H7 (cell line): ENCODE results near the gene PARN. TPM values are rescaled to one million over a fixed set of nuclear protein-coding genes. Genes with fewer than 3 reads are reported as not detected.
A peak's percentile ranks its signal among the peaks of the same experiment; 100 is the strongest.
"Not testable (repeated sequence)": the region's sequence is repeated elsewhere in the genome, so short reads cannot be mapped to it uniquely, and the experiment has no call there.

ENCODE experiments used
- DNase-seq: peaks from one replicate; pipeline ENCODE4 v3.0.0; 2012
- H3K27me3 ChIP-seq: 2 replicates; pipeline ENCODE4 v1.6.0; 2011; ENCODE audit warnings: mild to moderate bottlenecking, low read length; ENCODE audit not compliant: control insufficient read depth, insufficient read depth
- H3K36me3 ChIP-seq: replicated peaks from 2 replicates; pipeline ENCODE4 v1.5.1; 2011; ENCODE audit warnings: low read length; ENCODE audit not compliant: control insufficient read depth, insufficient read depth
- H3K4me3 ChIP-seq: 2 replicates; pipeline ENCODE4 v1.5.1; 2011; ENCODE audit warnings: low read depth, mild to moderate bottlenecking, control low read depth, low read length, moderate library complexity; ENCODE audit not compliant: insufficient read depth
- total RNA-seq: library from RNA; depleted of rRNA; stranded (reverse); fragments of >200 nt; shearing (Covaris generic); gene quantifications from 2 replicates; pipeline ENCODE4 v1.2.3, GENCODE V29; 2014

PARN gene
- total RNA-seq, 1 experiment from 2014 or later = 33.2 TPM

DNA sequence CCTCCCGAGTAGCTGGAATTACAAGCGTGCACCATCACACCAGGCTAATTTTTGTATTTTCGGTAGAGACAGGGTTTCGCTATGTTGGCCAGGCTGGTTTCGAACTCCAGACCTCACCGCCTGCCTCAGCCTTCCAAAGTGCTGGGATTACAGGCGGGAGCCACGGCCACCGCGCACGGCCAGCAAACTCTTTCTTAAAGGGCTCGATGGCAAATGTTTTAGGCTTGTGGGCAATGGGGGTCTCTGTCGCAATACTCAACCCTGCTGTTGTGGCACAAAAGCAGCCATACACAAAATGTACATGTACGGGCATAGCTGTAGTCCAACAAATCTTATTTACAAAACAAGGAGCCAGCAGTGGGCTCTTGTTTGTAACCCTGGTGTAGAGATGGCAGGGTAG lies 18.4 kb downstream of the PARN start:
- no peak for DNase-seq
- H3K4me3 ChIP-seq = no peak overlapping the region
- no peaks in the 10 kb centered on the region for H3K27me3 ChIP-seq
- peaks cover 10% of the 10 kb centered on the region for H3K36me3 ChIP-seq

DNA sequence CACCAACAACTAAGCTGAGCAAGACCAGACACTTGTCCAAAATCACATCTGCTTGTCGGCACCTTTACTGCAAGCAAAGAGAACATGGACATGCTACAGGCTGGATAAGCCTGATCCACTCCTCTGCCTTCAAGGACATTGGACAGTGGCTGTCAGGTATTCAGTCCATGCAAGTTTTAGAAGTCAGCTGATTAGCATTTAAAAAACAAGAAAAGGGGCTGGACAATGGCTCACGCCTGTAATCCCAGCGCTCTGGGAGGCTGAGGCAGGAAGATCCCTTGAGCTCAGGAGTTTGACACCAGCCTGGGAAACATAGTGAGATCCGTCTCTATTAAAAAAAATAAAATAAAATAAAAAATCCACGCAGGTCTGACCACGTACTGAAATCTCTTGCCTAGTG lies 20.3 kb downstream of the PARN start:
- no peak for DNase-seq
- no peak overlapping the region for H3K4me3 ChIP-seq
- H3K36me3 ChIP-seq = peaks cover 9% of the 10 kb centered on the region
- no peaks in the 10 kb centered on the region for H3K27me3 ChIP-seq

DNA sequence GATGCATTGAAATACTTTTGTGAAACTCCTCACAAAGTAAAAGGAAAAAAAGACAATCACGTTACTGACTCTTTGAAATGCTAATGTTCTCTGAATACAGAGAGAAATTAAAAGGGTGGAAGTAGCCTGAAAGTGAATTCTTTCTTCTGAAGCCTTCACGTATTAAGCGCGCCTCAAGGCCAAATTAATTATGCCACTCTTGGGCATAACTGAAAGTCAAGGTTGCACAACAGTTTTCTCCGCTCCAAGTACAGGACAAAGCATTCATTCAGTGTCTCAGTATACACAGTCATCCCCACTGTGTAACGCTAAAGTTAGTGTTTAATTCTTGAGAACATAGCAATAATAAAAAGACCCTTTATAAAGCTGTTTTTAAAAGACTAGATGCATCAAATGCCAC lies 21.5 kb downstream of the PARN start:
- H3K4me3 ChIP-seq = no peak overlapping the region
- peaks cover 10% of the 10 kb centered on the region for H3K36me3 ChIP-seq
- DNase-seq = no peak
- no peaks in the 10 kb centered on the region for H3K27me3 ChIP-seq

DNA sequence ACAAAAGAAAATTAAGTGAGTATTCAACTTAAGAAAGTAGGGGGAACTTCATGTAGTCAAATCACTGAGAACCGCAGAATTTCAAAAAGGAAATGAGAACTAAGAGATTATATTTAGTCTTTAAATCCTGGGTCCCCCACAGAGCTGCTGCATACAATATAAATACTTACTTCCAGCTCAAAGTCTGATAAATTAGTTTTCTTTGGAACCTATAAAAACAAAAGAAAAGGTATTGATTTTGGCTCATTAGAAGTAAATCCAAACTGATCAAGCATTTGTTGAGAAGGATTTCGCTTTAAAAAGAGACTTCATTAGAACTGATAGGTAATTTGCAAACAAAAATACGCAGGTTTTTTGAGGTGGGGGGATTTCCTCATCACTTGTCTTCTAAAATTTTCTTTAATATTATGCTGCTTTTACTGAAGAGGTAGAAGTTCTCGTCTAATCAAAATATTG lies 21.9 kb downstream of the PARN start:
- Histone ChIP-seq H3K36me3 (peaks cover 15% of the 10 kb centered on the region), H3K4me3 (no peak overlapping the region), H3K27me3 (no peaks in the 10 kb centered on the region)
- DNase-seq = no peak

DNA sequence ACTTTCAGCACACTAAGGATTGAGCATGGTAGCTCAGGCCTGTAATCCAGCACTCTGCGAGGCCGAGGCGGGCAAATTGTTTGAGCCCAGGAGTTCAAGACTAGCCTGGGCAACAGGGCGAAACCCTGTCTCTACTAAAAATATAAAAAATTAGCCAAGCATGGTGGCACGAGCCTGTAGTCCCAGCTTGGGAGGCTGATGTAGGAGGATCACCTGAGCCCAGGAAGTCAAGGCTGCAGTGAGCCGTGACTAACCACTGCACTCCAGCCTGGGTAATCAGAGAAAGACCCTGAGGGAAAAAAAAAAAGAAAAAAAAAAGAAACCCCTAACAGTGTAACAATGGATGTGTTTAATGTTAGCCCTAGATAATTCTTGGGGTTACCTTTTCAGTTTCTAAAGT lies 24.0 kb downstream of the PARN start:
- no peak overlapping the region for H3K4me3 ChIP-seq
- no peak for DNase-seq
- H3K36me3 ChIP-seq = peaks cover 18% of the 10 kb centered on the region
- no peaks in the 10 kb centered on the region for H3K27me3 ChIP-seq

DNA sequence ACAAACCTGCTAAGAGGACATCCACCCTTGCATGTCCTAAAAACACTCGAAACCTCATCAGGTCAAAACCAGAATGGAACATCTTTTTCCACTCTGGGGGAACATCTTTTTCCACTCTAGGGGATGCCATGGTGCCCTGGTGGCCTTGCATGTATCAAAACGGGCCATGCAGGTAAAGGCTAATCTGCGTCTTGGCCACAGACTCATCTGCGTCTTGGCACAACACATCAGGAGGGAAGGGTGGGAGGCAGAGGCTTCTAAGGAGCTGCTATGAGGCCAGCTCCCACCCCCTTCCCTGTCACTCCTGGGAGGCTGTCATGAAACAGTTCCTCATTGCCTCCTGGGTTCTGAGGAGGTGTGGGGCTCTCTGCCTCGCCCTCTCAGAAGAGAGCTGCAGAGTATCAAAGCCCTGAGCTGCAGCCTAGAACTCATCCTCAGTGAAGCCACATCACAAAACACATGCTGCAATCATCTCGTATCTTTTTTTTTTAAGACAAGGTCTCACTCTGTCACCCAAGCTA lies 27.6 kb downstream of the PARN start:
- no peak overlapping the region for H3K4me3 ChIP-seq
- no peaks in the 10 kb centered on the region for H3K27me3 ChIP-seq
- peaks cover 23% of the 10 kb centered on the region for H3K36me3 ChIP-seq
- DNase-seq = no peak

DNA sequence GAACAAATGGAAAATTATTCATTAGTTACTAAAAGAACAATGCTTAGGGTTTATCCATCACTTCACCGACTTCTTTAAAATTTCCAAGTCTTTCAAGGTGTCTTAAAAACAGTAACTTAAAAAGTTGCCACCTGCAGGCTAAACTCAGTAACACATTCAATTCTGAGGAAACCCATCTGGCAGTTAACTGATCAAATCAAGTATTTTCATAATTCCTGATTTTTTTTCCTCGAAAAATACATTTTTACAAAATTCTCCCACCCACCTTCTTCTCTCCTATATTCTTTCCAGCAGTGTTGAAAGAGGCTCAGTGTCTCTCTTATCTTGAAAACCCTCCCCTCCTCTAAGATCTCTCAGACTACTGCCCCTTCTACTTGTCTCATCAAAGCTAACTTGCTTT lies 29.9 kb downstream of the PARN start:
- DNase-seq = peak; percentile 53
- peaks cover 21% of the 10 kb centered on the region for H3K36me3 ChIP-seq
- no peak overlapping the region for H3K4me3 ChIP-seq
- no peaks in the 10 kb centered on the region for H3K27me3 ChIP-seq

DNA sequence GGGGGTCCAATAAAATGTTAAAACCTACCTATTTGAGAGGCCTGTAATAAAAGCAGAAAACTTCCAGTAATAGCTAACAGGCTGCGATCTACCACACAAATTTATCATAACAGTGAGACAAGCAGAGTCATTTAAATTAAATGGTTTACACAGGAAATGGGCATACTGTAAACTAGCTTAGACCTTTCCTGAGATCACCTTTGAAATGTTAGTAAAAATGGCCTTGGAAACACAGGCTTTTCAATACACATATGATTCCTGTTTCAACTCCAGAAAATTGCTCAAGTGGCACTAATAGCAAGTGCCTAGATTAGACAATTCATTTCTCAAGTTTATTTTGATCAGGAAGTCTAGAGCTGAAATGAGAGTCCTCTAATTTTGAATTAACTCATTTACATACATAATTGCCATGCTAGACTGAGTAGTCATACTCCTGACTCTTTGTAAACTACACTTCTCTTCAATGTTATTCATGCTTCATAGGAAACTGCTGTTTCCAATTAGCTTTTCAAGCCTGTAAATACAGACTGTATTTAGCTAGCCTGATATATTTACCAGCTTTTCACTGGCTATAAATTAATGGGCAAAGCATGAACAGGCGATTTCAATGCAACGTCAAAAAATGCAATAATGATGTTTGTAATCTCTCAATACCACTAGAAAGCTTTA lies 43.3 kb downstream of the PARN start:
- peaks cover 10% of the 10 kb centered on the region for H3K36me3 ChIP-seq
- H3K4me3 ChIP-seq = no peak overlapping the region
- DNase-seq = no peak
- no peaks in the 10 kb centered on the region for H3K27me3 ChIP-seq

DNA sequence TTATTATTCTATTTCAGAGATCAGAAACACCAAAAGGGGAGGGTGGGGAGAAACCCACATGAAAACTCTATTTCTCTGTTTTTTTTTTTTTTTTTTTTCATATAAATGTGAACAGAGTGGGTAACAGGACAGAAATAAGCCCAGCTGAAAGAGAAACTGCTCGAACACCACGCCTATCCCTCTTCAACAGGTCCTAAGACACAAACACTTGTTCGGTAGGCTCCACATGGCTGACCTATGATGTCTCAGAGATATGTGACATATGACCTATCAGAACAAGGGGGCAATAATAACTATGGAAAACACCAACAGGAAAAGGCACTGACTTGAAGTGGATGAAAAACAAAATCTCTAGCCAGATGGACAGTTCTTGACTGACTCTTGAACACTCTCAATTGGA lies 44.8 kb downstream of the PARN start:
- peaks cover 11% of the 10 kb centered on the region for H3K36me3 ChIP-seq
- DNase-seq = no peak
- H3K4me3 ChIP-seq = no peak overlapping the region
- no peaks in the 10 kb centered on the region for H3K27me3 ChIP-seq

DNA sequence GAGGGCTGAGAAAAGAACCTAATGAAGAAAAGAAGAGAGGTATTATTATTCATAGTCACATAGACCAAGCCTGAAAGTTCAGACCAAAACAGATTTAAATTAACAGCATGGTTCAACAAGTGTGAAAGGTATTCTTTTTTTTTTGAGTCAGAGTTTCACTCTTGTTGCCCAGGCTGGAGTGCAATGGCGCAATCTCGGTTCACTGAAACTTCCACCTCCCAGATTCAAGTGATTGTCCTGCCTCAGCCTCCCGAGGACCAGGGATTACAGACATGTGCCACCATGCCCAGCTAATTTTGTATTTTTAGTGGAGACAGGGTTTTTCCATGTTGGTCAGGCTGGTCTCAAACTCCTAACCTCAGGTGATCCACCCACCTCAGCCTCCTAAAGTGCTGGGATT lies 49.1 kb downstream of the PARN start:
- not testable (repeated sequence) for H3K4me3 ChIP-seq, H3K27me3 ChIP-seq, DNase-seq
- H3K36me3 ChIP-seq = peaks cover 14% of the 10 kb centered on the region

DNA sequence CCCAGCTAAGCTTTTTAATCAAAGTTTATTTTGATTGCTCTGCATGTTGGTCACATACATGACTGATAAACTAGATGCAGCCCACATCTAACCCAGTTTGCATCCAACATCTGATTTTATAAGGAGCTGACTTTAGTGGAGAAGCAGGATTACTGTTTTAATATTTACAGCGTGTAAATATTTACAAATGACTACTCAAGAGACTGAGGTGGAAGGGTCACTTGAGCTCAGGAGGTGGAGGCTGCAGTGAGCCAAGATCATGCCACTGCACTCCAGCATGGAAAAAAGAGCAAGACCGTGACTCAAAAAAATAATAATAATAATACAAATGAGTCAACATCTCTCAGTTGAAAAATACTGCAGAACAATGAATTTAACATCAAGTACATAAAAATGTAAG lies 50.8 kb downstream of the PARN start:
- peaks cover 14% of the 10 kb centered on the region for H3K36me3 ChIP-seq
- H3K27me3 ChIP-seq = no peaks in the 10 kb centered on the region
- H3K4me3 ChIP-seq = no peak overlapping the region
- no peak for DNase-seq

DNA sequence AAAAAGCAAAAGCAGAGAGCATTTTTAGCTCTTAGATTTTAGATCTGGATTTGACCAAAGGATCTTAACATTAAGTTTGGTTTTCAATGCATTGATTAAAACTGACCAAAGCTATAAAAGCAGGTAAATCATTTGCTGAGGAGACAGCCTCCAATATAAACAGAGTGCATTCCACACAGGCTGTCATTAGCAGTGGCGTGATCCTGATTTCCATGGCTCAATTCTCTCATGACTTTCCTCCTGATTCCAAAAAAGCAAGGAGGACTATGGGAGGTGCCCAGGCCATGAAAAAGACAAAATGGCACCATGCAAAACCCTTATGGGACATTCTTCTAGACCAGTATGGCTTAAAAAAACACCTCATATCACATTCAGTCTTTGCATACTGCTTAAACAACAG lies 53.5 kb downstream of the PARN start:
- Histone ChIP-seq H3K4me3 (no peak overlapping the region), H3K36me3 (peaks cover 7% of the 10 kb centered on the region), H3K27me3 (no peaks in the 10 kb centered on the region)
- DNase-seq = no peak

DNA sequence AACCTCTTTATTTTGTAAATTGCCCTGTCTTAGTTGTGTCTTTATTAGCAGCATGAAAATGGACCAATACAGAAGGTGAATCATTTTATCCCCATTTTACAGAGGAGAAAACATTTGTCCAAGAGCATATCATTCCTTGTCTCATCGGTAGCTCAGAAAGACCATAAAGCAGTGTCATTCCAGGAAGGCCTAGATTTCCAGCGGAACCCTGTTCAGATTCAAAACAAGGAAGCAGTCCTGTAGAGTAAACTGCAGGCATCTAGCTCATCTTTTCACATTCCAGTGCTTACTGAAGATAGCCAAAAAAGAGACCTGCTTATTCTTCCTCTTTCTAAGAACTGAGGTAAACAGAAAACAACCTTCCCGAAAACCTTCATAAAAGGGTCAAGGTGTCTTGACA lies 54.0 kb downstream of the PARN start:
- H3K36me3 ChIP-seq = peaks cover 6% of the 10 kb centered on the region
- no peak for DNase-seq
- no peaks in the 10 kb centered on the region for H3K27me3 ChIP-seq
- H3K4me3 ChIP-seq = no peak overlapping the region

DNA sequence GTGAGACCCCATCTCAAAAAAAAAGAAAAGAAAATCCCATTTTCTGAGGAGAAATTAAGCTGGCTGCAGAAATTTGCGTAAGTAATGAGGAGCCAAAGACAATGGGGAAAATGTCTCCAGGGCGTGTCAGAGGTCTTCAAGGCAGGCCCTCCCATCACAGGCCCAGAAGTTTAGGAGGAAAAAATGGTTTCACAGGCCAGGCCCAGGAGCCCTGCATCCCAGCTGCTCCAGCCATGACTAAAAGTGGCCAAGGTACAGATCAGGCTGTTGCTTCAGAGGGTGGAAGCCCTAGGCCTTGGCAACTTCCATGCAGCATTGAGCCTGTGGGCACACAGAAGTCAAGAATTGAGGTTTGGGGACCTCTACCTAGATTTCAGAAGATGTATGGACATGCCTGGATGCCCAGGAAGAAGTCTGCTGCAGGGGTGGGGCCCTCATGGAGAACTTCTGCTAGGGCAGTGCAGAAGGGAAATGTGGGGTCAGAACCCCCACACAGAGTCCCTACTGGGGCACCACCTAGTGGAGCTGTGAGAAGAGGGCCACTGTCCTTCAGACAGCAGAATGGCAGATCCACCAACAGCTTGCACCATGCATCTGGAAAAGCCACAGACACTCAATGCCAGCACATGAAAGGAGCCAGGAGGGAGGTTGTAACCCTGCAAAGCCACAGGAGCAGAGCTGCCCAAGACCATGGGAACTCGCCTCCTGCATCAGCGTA lies 55.2 kb downstream of the PARN start:
- not testable (repeated sequence) for H3K27me3 ChIP-seq, H3K36me3 ChIP-seq, DNase-seq, H3K4me3 ChIP-seq

DNA sequence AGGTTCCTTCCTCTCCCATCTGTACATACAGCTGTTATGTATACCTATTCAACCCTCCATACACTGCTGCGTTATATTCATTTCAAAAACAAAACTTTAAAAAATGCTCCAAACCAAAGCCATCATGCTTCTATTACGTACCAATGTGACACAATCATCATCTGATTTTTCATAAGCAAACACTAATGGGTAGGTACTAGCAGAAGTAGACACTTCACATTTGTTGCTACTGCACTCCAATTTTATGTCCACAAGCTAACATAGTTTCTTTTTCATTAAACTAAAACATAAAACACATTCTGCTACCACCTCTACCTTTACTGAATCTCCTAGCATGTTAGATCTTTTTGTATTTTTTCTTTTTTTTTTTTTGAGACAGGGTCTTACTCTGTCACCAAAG lies 57.5 kb downstream of the PARN start:
- no peak overlapping the region for H3K4me3 ChIP-seq
- no peaks in the 10 kb centered on the region for H3K27me3 ChIP-seq
- no peak for DNase-seq
- peaks cover 4% of the 10 kb centered on the region for H3K36me3 ChIP-seq
